ENCODE results near the gene CACNA2D3. TPM values are rescaled to one million over a fixed set of nuclear protein-coding genes. Genes with fewer than 3 reads are reported as not detected.

The CACNA2D3 gene
- total RNA-seq, 2 experiments from 2014 or later = not detected

DNA sequence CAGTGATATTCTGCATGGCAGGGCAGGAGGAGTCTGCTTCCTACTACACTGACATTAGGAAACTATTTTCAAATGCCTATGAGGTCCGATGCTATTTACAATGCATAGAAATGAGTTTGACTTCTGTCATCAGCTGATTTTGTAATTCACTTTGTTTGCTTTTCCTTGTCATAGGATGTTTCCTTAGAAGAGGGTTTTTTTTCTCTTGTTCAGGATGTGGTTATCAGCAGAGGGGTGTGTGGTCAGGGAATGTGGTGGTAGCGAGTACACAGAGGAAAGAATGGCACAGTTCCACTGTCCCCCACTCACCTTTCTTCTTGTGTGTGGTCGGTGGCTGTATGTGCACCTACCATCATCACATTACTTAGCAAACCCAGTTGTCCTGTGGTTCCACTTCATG, 574.0 kb downstream of the CACNA2D3 start:
- DNase-seq = no peak
- H3K9me3 Mint-ChIP-seq = no peaks in the 10 kb centered on the region
- H3K27me3 Mint-ChIP-seq = no peaks in the 10 kb centered on the region
- no peak overlapping the region for H3K27ac Mint-ChIP-seq
- H3K36me3 Mint-ChIP-seq = no peaks in the 10 kb centered on the region
- H3K4me1 Mint-ChIP-seq = no peaks in the 10 kb centered on the region
- no peak overlapping the region for H3K4me3 Mint-ChIP-seq

DNA sequence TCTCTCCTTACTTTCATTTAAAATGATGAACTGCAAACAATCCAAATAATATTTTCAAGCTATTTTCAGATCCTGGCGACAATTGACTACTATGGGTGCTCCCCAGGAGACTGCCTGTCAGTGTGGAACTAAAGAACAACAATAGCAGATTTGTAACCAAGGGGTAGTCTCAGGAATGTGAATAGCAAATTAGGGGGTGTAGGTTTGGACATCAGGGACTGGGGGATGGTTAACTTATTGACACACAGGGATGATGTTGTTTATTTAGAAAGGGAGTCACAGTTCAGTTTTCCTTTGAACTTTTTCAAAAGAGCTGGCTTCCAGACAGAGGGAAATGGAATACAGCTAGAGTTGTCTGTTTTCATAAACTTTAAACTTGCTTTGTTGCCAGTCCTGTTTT, 575.7 kb downstream of the CACNA2D3 start:
- H3K27me3 Mint-ChIP-seq = no peaks in the 10 kb centered on the region
- no peak for DNase-seq
- H3K4me1 Mint-ChIP-seq = no peaks in the 10 kb centered on the region
- H3K9me3 Mint-ChIP-seq = no peaks in the 10 kb centered on the region
- no peaks in the 10 kb centered on the region for H3K36me3 Mint-ChIP-seq
- no peak overlapping the region for H3K27ac Mint-ChIP-seq
- H3K4me3 Mint-ChIP-seq = no peak overlapping the region

DNA sequence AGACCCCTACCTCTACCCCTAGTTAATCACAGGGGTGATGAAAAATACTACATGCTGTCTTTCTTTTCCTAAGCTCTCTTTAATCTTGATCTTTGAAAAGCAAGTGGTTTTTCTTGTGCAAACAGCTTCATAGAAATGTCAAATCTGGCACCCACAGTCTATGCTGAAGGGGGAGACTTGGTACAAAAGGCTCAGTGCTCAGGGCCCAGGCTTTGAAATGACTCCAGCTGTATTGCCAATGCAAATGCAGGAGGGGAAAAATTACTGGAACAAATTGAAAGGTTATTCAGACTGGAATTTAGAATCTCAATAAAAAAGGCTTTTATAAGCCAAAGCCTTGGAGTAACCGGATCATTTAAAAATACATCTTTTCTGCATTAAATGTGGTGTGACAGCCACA, 581.6 kb downstream of the CACNA2D3 start:
- Mint-ChIP-seq H3K27ac (no peak overlapping the region), H3K27me3 (no peaks in the 10 kb centered on the region), H3K36me3 (no peaks in the 10 kb centered on the region), H3K4me1 (no peaks in the 10 kb centered on the region), H3K9me3 (no peaks in the 10 kb centered on the region), H3K4me3 (no peak overlapping the region)
- no peak for DNase-seq

DNA sequence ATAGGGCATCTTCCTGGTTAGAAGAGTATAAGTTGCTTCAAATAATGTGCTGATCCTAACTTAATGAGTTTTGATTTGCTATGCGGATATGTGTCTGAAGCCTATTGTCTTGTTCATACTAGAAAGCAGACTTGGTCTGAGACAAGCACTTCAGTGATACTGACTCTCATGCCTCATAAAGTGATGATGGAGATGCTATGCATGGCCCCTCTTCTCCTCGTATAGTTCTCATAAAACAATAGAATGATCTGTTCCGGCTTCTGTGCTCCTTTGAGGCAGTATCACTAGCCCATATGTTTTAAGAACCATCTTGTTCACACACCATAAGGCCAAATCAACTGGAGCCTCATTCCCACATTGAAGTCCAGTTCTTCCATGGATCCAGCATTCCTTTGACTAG, 583.4 kb downstream of the CACNA2D3 start:
- Mint-ChIP-seq H3K9me3 (no peaks in the 10 kb centered on the region), H3K36me3 (no peaks in the 10 kb centered on the region), H3K27ac (no peak overlapping the region), H3K27me3 (peaks cover 4% of the 10 kb centered on the region), H3K4me3 (no peak overlapping the region), H3K4me1 (no peaks in the 10 kb centered on the region)
- no peak for DNase-seq

DNA sequence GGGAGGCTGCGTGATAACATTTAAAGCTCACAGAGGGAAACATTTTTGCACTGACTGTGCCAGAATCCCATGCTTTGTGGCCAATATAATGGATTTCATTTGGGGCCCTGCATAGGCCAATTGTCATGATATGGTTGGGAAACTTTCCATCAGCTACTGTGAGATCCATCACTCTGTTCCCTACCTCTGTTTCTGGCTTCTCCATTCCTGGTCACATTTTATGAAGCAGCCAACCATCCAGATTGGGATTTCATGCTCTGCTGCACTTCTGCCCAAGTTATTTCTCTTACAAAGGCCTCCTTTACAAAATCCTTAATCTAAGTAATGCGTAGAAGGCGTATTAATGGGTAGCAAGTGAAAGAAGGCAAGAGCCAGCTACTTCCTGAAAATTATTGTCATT, 584.4 kb downstream of the CACNA2D3 start:
- no peak overlapping the region for H3K4me3 Mint-ChIP-seq
- H3K4me1 Mint-ChIP-seq = no peaks in the 10 kb centered on the region
- H3K27ac Mint-ChIP-seq = no peak overlapping the region
- no peaks in the 10 kb centered on the region for H3K36me3 Mint-ChIP-seq
- DNase-seq = no peak
- no peaks in the 10 kb centered on the region for H3K9me3 Mint-ChIP-seq
- H3K27me3 Mint-ChIP-seq = peaks cover 4% of the 10 kb centered on the region

DNA sequence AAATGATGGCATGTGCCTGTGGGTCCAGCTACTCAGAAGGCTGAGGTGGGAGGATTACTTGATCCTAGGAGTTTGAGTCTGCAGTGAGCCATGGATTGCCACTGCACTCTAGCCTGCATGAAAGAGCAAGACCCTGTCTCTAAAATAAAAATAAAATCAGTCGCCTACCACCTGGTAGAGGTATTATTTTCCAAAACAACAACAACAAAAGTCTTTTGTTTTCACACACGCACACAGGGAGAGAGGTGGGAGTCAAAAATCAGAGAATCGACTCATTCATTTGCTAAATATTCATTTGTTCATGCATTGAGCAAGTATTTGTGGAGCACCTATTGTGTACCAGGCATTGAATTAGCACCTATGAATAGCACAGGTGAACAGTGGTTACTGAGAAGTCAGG, 587.4 kb downstream of the CACNA2D3 start:
- Mint-ChIP-seq H3K4me3 (no peak overlapping the region), H3K4me1 (no peaks in the 10 kb centered on the region), H3K27ac (no peak overlapping the region), H3K9me3 (no peaks in the 10 kb centered on the region), H3K27me3 (peaks cover 4% of the 10 kb centered on the region), H3K36me3 (no peaks in the 10 kb centered on the region)
- DNase-seq = no peak

DNA sequence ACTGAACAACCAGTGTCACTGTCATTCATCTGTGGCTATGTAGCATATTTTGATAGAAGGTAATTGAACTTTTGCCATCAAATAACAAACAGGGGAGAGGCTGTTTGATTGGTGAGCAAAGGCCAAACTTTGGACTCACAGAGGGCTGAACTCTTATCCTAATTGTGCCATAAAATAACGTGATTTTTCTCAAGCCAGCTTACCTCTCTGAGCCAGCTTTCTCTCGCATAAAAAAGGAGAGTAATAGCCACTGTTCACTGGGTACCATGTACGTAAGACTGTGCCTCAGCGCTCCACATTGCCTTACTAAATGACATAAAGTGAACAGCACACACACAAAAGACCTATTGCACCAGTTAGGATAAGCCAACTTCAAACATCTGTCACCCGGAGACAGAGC, 588.6 kb downstream of the CACNA2D3 start:
- Mint-ChIP-seq H3K27ac (no peak overlapping the region), H3K36me3 (no peaks in the 10 kb centered on the region), H3K4me1 (no peaks in the 10 kb centered on the region), H3K27me3 (peaks cover 4% of the 10 kb centered on the region), H3K4me3 (no peak overlapping the region), H3K9me3 (peaks cover 2% of the 10 kb centered on the region)
- no peak for DNase-seq

DNA sequence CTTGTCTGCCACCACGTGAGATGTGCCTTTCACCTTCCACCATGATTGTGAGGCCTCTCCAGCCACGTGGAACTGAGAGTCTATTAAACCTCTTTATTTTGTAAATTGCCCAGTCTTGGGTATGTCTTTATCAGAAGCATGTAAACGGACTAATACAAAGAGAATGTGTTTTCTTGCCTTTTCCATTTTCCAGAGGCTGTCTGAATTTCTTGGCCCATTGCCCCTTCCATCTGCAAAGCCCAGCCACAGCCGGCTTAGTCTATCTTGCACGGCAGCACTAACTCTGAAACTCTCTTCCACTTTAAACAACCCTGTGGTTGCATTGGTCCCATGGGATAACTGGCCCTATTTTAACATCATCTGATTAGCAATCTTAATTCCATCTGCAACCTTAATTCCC, 590.2 kb downstream of the CACNA2D3 start:
- no peak for DNase-seq
- Mint-ChIP-seq H3K4me1 (no peaks in the 10 kb centered on the region), H3K4me3 (no peak overlapping the region), H3K9me3 (peaks cover 2% of the 10 kb centered on the region), H3K27ac (no peak overlapping the region), H3K36me3 (no peaks in the 10 kb centered on the region), H3K27me3 (peaks cover 4% of the 10 kb centered on the region)

DNA sequence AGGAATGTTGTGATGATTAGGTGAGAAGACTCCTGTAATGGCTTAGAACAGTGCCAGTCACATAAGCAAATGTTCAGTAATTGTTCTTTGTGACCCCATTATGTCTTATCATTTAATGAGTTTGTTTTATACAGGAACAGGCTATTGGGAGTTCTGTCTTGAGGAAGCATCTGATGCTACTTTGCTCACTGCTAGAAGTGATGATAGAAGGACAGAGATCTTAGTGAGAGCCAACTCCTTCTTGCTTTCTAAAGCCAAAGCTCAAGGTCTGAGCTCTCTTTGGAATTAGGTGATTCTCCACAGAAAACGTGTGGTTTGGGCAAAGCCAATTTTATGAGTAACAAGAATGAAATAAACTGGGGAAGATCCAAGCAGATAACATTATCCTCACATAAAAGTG, 590.7 kb downstream of the CACNA2D3 start:
- no peaks in the 10 kb centered on the region for H3K36me3 Mint-ChIP-seq
- peaks cover 4% of the 10 kb centered on the region for H3K27me3 Mint-ChIP-seq
- DNase-seq = no peak
- no peaks in the 10 kb centered on the region for H3K4me1 Mint-ChIP-seq
- peaks cover 2% of the 10 kb centered on the region for H3K9me3 Mint-ChIP-seq
- H3K27ac Mint-ChIP-seq = no peak overlapping the region
- no peak overlapping the region for H3K4me3 Mint-ChIP-seq

DNA sequence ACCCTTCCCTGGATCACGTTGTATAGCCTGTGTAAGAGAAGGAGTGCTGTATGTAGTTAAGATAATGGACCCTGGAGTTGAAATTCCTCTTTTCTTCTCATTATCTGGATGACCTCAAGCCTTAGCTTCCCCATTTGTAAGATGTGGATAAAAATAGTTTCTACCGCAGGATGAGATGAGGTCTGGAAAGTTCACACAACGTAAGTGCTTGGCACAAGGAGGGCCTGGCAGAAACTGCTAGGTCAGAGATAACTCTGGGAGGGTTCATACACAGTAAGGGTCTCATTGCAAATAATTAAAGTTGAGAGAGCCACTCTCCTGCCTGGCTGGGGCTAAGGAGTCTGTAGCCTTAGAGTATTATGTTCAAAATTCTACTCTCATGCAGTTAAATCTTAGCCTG, 591.1 kb downstream of the CACNA2D3 start:
- Mint-ChIP-seq H3K27ac (no peak overlapping the region), H3K36me3 (no peaks in the 10 kb centered on the region), H3K9me3 (peaks cover 4% of the 10 kb centered on the region), H3K27me3 (peaks cover 4% of the 10 kb centered on the region), H3K4me3 (no peak overlapping the region), H3K4me1 (no peaks in the 10 kb centered on the region)
- DNase-seq = no peak

DNA sequence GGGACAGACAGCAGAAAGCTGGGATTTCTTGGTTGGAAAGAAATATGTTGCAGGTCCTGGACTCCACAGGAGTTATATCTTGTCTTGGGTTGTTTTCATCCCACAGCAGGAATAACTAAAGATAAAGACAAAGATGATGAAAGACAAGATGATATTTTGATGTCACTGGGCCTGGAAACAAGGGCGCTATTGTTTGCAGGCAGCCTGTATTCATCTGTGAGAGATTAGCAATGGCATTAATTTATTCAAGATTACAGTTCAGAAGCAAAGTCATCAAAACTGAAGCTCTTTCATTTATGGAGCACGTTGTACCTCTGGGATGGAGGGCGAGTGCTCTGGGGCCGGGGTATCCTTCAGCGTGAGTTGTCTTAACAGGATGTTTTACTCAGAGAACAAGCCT, 591.7 kb downstream of the CACNA2D3 start:
- no peak overlapping the region for H3K27ac Mint-ChIP-seq
- no peaks in the 10 kb centered on the region for H3K4me1 Mint-ChIP-seq
- H3K9me3 Mint-ChIP-seq = peaks cover 4% of the 10 kb centered on the region
- no peak overlapping the region for H3K4me3 Mint-ChIP-seq
- H3K27me3 Mint-ChIP-seq = peaks cover 4% of the 10 kb centered on the region
- no peak for DNase-seq
- H3K36me3 Mint-ChIP-seq = no peaks in the 10 kb centered on the region

DNA sequence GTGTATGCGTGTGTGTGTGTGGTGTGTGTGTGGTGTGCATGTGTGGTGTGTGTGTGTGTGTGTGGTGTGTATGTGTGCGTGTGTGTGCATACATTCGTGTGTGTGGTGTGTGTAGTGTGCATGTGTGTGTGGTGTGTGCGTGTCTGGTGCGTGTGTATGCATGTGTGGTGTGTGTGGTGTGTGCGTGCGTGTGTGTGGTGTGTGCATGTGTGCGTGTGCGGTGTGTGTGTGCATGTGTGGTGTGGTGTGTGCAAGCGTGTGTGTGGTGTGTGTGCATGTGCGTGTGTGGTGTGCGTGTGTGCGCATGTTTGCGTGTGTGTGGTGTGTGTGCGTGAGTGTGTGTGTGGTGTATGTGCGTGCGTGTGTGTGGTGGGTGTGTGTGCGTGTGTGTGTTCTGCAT, 595.2 kb downstream of the CACNA2D3 start:
- Mint-ChIP-seq H3K9me3 (peaks cover 4% of the 10 kb centered on the region), H3K4me3 (no peak overlapping the region), H3K27ac (no peak overlapping the region), H3K27me3 (peaks cover 4% of the 10 kb centered on the region), H3K4me1 (no peaks in the 10 kb centered on the region), H3K36me3 (no peaks in the 10 kb centered on the region)
- DNase-seq = no peak

DNA sequence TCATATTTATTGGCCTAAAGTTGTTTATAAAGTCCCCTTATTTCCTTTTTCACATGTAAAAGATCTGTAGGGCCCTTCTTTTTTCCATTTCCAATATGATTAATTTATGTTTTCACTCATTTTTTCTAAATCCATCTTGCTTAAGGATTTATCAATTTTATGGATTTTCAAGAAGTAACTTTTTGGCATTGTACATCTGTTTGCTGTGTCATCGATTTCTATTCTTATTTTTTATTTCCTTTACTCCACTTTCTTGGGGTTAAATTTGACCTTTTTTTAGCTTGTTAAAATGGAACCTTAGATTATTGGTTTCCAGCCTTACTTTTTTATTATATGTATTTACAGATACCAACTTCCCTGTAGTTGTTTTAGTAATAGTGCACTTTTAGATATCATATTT, 597.6 kb downstream of the CACNA2D3 start:
- peaks cover 4% of the 10 kb centered on the region for H3K27me3 Mint-ChIP-seq
- no peaks in the 10 kb centered on the region for H3K36me3 Mint-ChIP-seq
- no peaks in the 10 kb centered on the region for H3K4me1 Mint-ChIP-seq
- H3K4me3 Mint-ChIP-seq = no peak overlapping the region
- H3K27ac Mint-ChIP-seq = no peak overlapping the region
- peaks cover 7% of the 10 kb centered on the region for H3K9me3 Mint-ChIP-seq
- no peak for DNase-seq

DNA sequence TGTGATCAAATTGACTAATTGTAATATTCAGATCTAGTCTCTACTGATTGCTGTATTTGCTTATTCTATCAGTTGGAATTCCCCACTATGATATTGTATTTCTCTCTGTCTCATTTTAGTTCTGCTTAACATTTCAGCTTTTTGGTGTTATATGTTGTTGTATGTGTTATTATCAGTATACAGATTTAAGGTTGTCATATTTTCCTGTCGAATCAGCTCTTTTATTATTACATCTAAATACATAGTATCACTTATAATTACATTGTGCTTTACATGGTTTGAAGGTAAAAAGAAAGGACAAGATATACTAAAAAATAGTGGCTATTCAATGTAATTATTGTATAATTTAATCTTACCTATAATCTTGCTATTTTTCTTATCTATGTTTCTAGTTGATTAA, 598.3 kb downstream of the CACNA2D3 start:
- Mint-ChIP-seq H3K4me3 (no peak overlapping the region), H3K27ac (no peak overlapping the region), H3K4me1 (no peaks in the 10 kb centered on the region), H3K36me3 (no peaks in the 10 kb centered on the region), H3K9me3 (peaks cover 10% of the 10 kb centered on the region), H3K27me3 (peaks cover 4% of the 10 kb centered on the region)
- no peak for DNase-seq

DNA sequence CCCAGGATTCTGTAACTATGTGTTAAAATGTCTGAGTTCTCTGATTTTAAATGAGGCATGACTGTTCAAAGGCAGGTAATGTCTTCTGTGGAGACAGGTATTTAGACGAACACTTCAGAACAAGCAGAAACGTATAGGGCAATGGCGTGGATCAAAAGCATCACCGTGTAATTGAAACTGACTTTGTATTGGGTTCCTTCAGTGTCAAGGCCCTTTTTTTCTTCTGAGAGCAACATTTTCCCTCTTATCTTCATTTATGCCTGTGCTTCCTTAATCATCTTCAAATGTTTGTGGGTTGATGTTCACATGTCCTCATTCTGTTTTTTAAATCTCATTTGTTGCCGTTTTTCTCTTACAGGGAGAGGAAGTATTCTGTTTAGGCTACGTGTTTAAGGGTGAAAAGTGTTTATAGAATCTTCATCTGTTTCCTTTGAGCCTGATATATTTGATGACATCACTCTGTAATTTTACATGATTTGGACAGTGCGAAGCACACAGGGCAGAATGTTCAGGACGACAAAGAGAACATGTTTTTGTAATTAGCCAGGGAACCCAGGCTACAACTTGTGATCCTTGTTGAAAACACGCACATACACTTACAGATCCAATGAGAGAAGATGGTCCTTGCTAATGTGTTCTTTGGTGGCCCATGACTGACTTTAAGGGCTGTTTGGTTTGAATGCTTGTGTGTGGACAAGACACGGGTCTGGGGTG, 609.5 kb downstream of the CACNA2D3 start:
- peaks cover under 1% of the 10 kb centered on the region for H3K27me3 Mint-ChIP-seq
- no peak overlapping the region for H3K4me3 Mint-ChIP-seq
- DNase-seq = no peak
- no peaks in the 10 kb centered on the region for H3K36me3 Mint-ChIP-seq
- H3K4me1 Mint-ChIP-seq = no peaks in the 10 kb centered on the region
- no peak overlapping the region for H3K27ac Mint-ChIP-seq
- peaks cover 14% of the 10 kb centered on the region for H3K9me3 Mint-ChIP-seq

DNA sequence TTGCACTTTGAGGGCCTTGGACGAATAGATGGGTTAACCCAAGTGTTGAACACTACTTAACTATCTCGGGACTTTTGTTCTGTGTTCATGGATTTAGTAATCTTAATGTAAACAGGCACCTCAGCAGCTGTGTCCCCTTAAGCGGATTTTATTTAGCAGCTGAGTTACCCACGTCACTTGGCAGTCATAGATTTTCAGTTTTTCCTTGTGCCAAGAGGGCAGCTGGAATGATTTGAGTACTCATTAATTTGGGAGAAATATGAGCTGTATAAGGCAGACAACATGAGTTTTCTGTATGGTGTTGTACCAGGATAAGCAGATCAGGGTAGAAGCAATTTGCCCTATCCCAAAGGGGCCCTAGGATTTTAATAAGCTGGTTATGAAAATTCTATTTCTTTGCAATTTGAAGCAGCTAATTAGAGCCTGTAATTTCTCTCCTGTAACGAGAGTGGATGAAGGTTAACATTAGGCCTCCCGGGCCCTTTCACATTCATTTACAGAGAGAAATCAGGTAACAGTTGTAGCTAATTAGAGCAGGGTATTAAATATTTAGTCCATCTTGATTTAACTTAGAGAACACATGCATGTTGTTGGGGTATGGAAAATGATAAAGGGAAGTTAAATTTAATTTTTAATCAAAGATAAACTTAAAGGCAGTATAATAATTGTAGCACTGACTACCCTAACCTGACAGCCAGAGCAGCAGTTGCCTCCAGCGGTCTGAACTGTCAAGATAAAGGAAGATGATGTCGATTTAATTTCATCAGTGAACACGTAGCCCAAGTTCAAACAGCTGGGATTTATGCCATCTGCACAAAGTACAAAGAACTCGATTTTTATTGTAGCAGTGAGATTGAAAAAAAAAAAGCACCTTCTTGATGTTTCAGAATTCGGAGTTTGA, 611.0 kb downstream of the CACNA2D3 start:
- DNase-seq = no peak
- Mint-ChIP-seq H3K4me3 (no peak overlapping the region), H3K27me3 (peaks cover 6% of the 10 kb centered on the region), H3K27ac (no peak overlapping the region), H3K9me3 (peaks cover 6% of the 10 kb centered on the region), H3K4me1 (no peaks in the 10 kb centered on the region), H3K36me3 (no peaks in the 10 kb centered on the region)
